ENCODE results near the gene GPR37L1. TPM values are rescaled to one million over a fixed set of nuclear protein-coding genes. Genes with fewer than 3 reads are reported as not detected.
"Not testable (repeated sequence)": the region's sequence is repeated elsewhere in the genome, so short reads cannot be mapped to it uniquely, and the experiment has no call there.

Gene GPR37L1
- total RNA-seq, 2 experiments from 2014 or later, result not detected

- peak; percentile 78 for DNase-seq
- H3K36me3 Mint-ChIP-seq (ENCODE audit: low read depth), result peaks cover 26% of the 10 kb centered on the region
- no peaks in the 10 kb centered on the region for H3K27me3 Mint-ChIP-seq
- CTCF ChIA-PET, result interaction anchor here (1.6 to 2.9 kb wide), 3 partner anchors 10 to 161 kb away, joined by 3 to 22 read pairs (median 17); no protein-coding TSS in a partner anchor
- no peaks in the 10 kb centered on the region for H3K9me3 Mint-ChIP-seq
- peak within 1 kb of the TSS; percentile 84 for H3K4me3 Mint-ChIP-seq
- peaks cover 41% of the 10 kb centered on the region for H3K4me1 Mint-ChIP-seq
- H3K27ac Mint-ChIP-seq, result peak within 1 kb of the TSS; percentile 87
- POLR2A ChIA-PET, result interaction anchor here (1.3 to 9.2 kb wide), 5 partner anchors 10 to 18 kb away, joined by 3 to 174 read pairs (median 10); partner anchors contain the start of gene PTPN7
Measured at GRCh38 chr1:202144402-202145067, 21.8 kb downstream of the GPR37L1 start, which contains the start of gene ARL8A. TSS of gene ARL8A (minus strand) at chr1:202144737. CDS start at chr1:202144572, 165 bp downstream.

GRCh38 chr1:202145068-202145743 lies 22.5 kb downstream of the GPR37L1 start:
- Mint-ChIP-seq H3K4me3 (peak overlapping the region; percentile 76), H3K4me1 (peaks cover 42% of the 10 kb centered on the region), H3K27me3 (no peaks in the 10 kb centered on the region), H3K9me3 (no peaks in the 10 kb centered on the region), H3K27ac (peak overlapping the region; percentile 79), H3K36me3 (ENCODE audit: low read depth) (peaks cover 30% of the 10 kb centered on the region)
- peak; percentile 55 for DNase-seq
- ChIA-PET CTCF (interaction anchor here (1.1 to 1.5 kb wide), 3 partner anchors 9 to 16 kb away, joined by 4 to 6 read pairs (median 6); partner anchors contain the start of gene PTPN7), POLR2A (interaction anchor here (1.1 to 9.2 kb wide), 5 partner anchors 10 to 29 kb away, joined by 3 to 174 read pairs (median 10); partner anchors contain the start of gene PTPN7)

- peaks cover 43% of the 10 kb centered on the region for H3K4me1 Mint-ChIP-seq
- not testable (repeated sequence) for H3K9me3 Mint-ChIP-seq, H3K27me3 Mint-ChIP-seq, DNase-seq
- H3K36me3 Mint-ChIP-seq (ENCODE audit: low read depth), result peaks cover 35% of the 10 kb centered on the region
- ChIA-PET POLR2A (interaction anchor here (0.9 to 9.2 kb wide), 6 partner anchors 9 to 28 kb away, joined by 3 to 174 read pairs (median 8); partner anchors contain the start of gene PTPN7), CTCF (interaction anchor here (1.1 to 1.5 kb wide), 4 partner anchors 9 to 15 kb away, joined by 4 to 6 read pairs (median 5); partner anchors contain the start of gene PTPN7)
- peak overlapping the region; percentile 79 for H3K27ac Mint-ChIP-seq
- H3K4me3 Mint-ChIP-seq, result peak overlapping the region; percentile 76
Measured at GRCh38 chr1:202145744-202146140, 23.0 kb downstream of the GPR37L1 start.

GRCh38 chr1:202146279-202146678 lies 23.6 kb downstream of the GPR37L1 start:
- H3K4me3 Mint-ChIP-seq, result no peak overlapping the region
- H3K27ac Mint-ChIP-seq, result peak overlapping the region; percentile 51
- no peak for DNase-seq
- H3K36me3 Mint-ChIP-seq (ENCODE audit: low read depth), result peaks cover 38% of the 10 kb centered on the region
- no peaks in the 10 kb centered on the region for H3K9me3 Mint-ChIP-seq
- POLR2A ChIA-PET, result interaction anchor here (0.9 to 9.2 kb wide), 5 partner anchors 9 to 28 kb away, joined by 3 to 174 read pairs (median 5); partner anchors contain the start of gene PTPN7
- H3K27me3 Mint-ChIP-seq, result no peaks in the 10 kb centered on the region
- H3K4me1 Mint-ChIP-seq, result peaks cover 46% of the 10 kb centered on the region
- CTCF ChIA-PET, result interaction anchor here (1.0 to 1.5 kb wide), 5 partner anchors 8 to 17 kb away, joined by 4 to 6 read pairs (median 4); partner anchors contain the start of gene PTPN7

- CTCF ChIA-PET, result interaction anchor here (0.6 to 1.5 kb wide), 6 partner anchors 8 to 42 kb away, joined by 3 to 6 read pairs (median 4); partner anchors contain the start of gene PTPN7
- Mint-ChIP-seq H3K27ac (peak overlapping the region; percentile 21), H3K27me3 (no peaks in the 10 kb centered on the region), H3K4me1 (peaks cover 46% of the 10 kb centered on the region), H3K36me3 (ENCODE audit: low read depth) (peaks cover 43% of the 10 kb centered on the region), H3K4me3 (no peak overlapping the region), H3K9me3 (no peaks in the 10 kb centered on the region)
- POLR2A ChIA-PET, result interaction anchor here (1.6 to 9.2 kb wide), 4 partner anchors 8 to 17 kb away, joined by 5 to 174 read pairs (median 37); partner anchors contain the start of gene PTPN7
- no peak for DNase-seq
Measured at GRCh38 chr1:202146993-202147392, 24.3 kb downstream of the GPR37L1 start.

- no peak overlapping the region for H3K4me3 Mint-ChIP-seq
- H3K27me3 Mint-ChIP-seq, result no peaks in the 10 kb centered on the region
- DNase-seq, result no peak
- H3K4me1 Mint-ChIP-seq, result peaks cover 34% of the 10 kb centered on the region
- H3K9me3 Mint-ChIP-seq, result no peaks in the 10 kb centered on the region
- ChIA-PET CTCF (interaction anchor here (0.7 to 0.8 kb wide), 2 partner anchors 12 to 13 kb away, joined by 3 read pairs; partner anchors contain the start of gene PTPN7), POLR2A (interaction anchor here (1.6 to 9.2 kb wide), 3 partner anchors 7 to 14 kb away, joined by 6 to 174 read pairs (median 68); partner anchors contain the start of gene PTPN7)
- H3K27ac Mint-ChIP-seq, result peak overlapping the region; percentile 38
- H3K36me3 Mint-ChIP-seq (ENCODE audit: low read depth), result peaks cover 55% of the 10 kb centered on the region
Measured at GRCh38 chr1:202148391-202148790, 25.7 kb downstream of the GPR37L1 start.

- ChIA-PET POLR2A (interaction anchor here (1.0 to 9.2 kb wide), 2 partner anchors 13 to 21 kb away, joined by 3 to 174 read pairs; partner anchors contain the start of gene PTPN7), CTCF (interaction anchor here (1.2 kb wide), 1 partner anchor 14 kb away, joined by 3 read pairs; no protein-coding TSS in a partner anchor)
- Mint-ChIP-seq H3K4me3 (no peak overlapping the region), H3K36me3 (ENCODE audit: low read depth) (peaks cover 60% of the 10 kb centered on the region), H3K9me3 (no peaks in the 10 kb centered on the region), H3K27me3 (no peaks in the 10 kb centered on the region), H3K27ac (no peak overlapping the region), H3K4me1 (peaks cover 36% of the 10 kb centered on the region)
- no peak for DNase-seq
Measured at GRCh38 chr1:202149566-202149965, 26.8 kb downstream of the GPR37L1 start.

GRCh38 chr1:202150187-202150586 lies 27.5 kb downstream of the GPR37L1 start:
- Mint-ChIP-seq H3K4me1 (peaks cover 38% of the 10 kb centered on the region), H3K27me3 (no peaks in the 10 kb centered on the region), H3K36me3 (ENCODE audit: low read depth) (peaks cover 67% of the 10 kb centered on the region), H3K27ac (no peak overlapping the region), H3K4me3 (no peak overlapping the region), H3K9me3 (no peaks in the 10 kb centered on the region)
- ChIA-PET POLR2A (interaction anchor here (1.0 to 9.2 kb wide), 2 partner anchors 12 to 21 kb away, joined by 3 to 174 read pairs; partner anchors contain the start of gene PTPN7), CTCF (interaction anchor here (1.2 kb wide), 1 partner anchor 14 kb away, joined by 3 read pairs; no protein-coding TSS in a partner anchor)
- DNase-seq, result no peak

- POLR2A ChIA-PET, result interaction anchor here (1.0 to 9.2 kb wide), 2 partner anchors 12 to 20 kb away, joined by 3 to 174 read pairs; partner anchors contain the start of gene PTPN7
Measured at GRCh38 chr1:202150602-202151001, 27.9 kb downstream of the GPR37L1 start.

GRCh38 chr1:202151045-202151444 lies 28.3 kb downstream of the GPR37L1 start:
- H3K36me3 Mint-ChIP-seq (ENCODE audit: low read depth), result peaks cover 75% of the 10 kb centered on the region
- no peaks in the 10 kb centered on the region for H3K27me3 Mint-ChIP-seq
- no peak overlapping the region for H3K4me3 Mint-ChIP-seq
- H3K27ac Mint-ChIP-seq, result peak overlapping the region; percentile 3
- ChIA-PET POLR2A (interaction anchor here (2.2 to 2.4 kb wide), 2 partner anchors 10 to 14 kb away, joined by 7 to 18 read pairs; partner anchors contain the start of gene PTPN7), CTCF (no interaction called here)
- DNase-seq, result no peak
- H3K4me1 Mint-ChIP-seq, result peaks cover 39% of the 10 kb centered on the region
- no peaks in the 10 kb centered on the region for H3K9me3 Mint-ChIP-seq

More at GRCh38 chr1:202150602-202151001, 27.9 kb downstream of the GPR37L1 start:
- Mint-ChIP-seq H3K27ac (peak overlapping the region; percentile 3), H3K4me3 (no peak overlapping the region), H3K27me3 (no peaks in the 10 kb centered on the region), H3K36me3 (ENCODE audit: low read depth) (peaks cover 71% of the 10 kb centered on the region), H3K4me1 (peaks cover 38% of the 10 kb centered on the region), H3K9me3 (no peaks in the 10 kb centered on the region)
- no peak for DNase-seq
- CTCF ChIA-PET, result interaction anchor here (1.2 kb wide), 1 partner anchor 15 kb away, joined by 3 read pairs; no protein-coding TSS in a partner anchor

GRCh38 chr1:202152399-202152798 lies 29.7 kb downstream of the GPR37L1 start:
- Mint-ChIP-seq H3K4me1 (peaks cover 48% of the 10 kb centered on the region), H3K27ac (no peak overlapping the region), H3K9me3 (no peaks in the 10 kb centered on the region), H3K4me3 (no peak overlapping the region), H3K27me3 (no peaks in the 10 kb centered on the region), H3K36me3 (ENCODE audit: low read depth) (peaks cover 82% of the 10 kb centered on the region)
- POLR2A ChIA-PET, result interaction anchor here (2.2 to 2.4 kb wide), 2 partner anchors 9 to 13 kb away, joined by 7 to 18 read pairs; partner anchors contain the start of gene PTPN7
- CTCF ChIA-PET, result no interaction called here
- DNase-seq, result no peak

- H3K27ac Mint-ChIP-seq, result peak overlapping the region; percentile 14
- no peaks in the 10 kb centered on the region for H3K9me3 Mint-ChIP-seq
- peaks cover 85% of the 10 kb centered on the region for H3K36me3 Mint-ChIP-seq (ENCODE audit: low read depth)
- H3K4me1 Mint-ChIP-seq, result peaks cover 53% of the 10 kb centered on the region
- DNase-seq, result no peak
- no peaks in the 10 kb centered on the region for H3K27me3 Mint-ChIP-seq
- POLR2A ChIA-PET, result interaction anchor here (2.2 to 4.0 kb wide), 3 partner anchors 8 to 12 kb away, joined by 7 to 68 read pairs (median 18); partner anchors contain the start of genes ARL8A and PTPN7
- CTCF ChIA-PET, result interaction anchor here (2.5 to 3.0 kb wide), 2 partner anchors 17 to 32 kb away, joined by 10 to 18 read pairs; no protein-coding TSS in a partner anchor
- no peak overlapping the region for H3K4me3 Mint-ChIP-seq
Measured at GRCh38 chr1:202153284-202153683, 30.6 kb downstream of the GPR37L1 start.

All from activated CD4-positive, alpha-beta memory T cell treated with anti-CD3 and anti-CD28 coated beads, Interleukin-2, amount 10 ng/mL, durations not matched to agents 7 days and 5 days (primary cell).